ENCODE results near the gene GABPB1.

GRCh38 chr15:50321680-50322210, 33.3 kb downstream of the GABPB1 start:
- no peak for TF ChIP-seq PATZ1 (CRISPR knock-in tag; IDR thresholded peaks at IDR 0.05; ENCODE audit: borderline replicate concordance)
- no peak for TF ChIP-seq SNAI2 (CRISPR knock-in tag; IDR thresholded peaks at IDR 0.05)
- TF ChIP-seq ARNTL (CRISPR knock-in tag; IDR thresholded peaks at IDR 0.05; ENCODE audit: borderline replicate concordance, low read depth): no peak
- TF ChIP-seq ESRRG (CRISPR knock-in tag; IDR thresholded peaks at IDR 0.05): no peak
- TF ChIP-seq ZNF70 (CRISPR knock-in tag; IDR thresholded peaks at IDR 0.05): no peak
- TF ChIP-seq RARB (CRISPR knock-in tag; IDR thresholded peaks at IDR 0.05): no peak
- TF ChIP-seq OSR1 (CRISPR knock-in tag; IDR thresholded peaks at IDR 0.05): no peak
